HG03442 (cell line): Measurements from ENCODE around the gene CARS1.
"Not testable (repeated sequence)": the region's sequence is repeated elsewhere in the genome, so short reads cannot be mapped to it uniquely, and the experiment has no call there.

Source experiments
- ATAC-seq: cut with Tn5 transposase; IDR thresholded peaks from one replicate; pipeline ENCODE4 v1.9.1; 2021; ENCODE audit warnings: mild to moderate bottlenecking, moderate library complexity; ENCODE audit not compliant: unreplicated experiment

Gene CARS1

GRCh38 chr11:3063876-3064275 lies 6.7 kb upstream of the CARS1 start:
- not testable (repeated sequence) for ATAC-seq

GRCh38 chr11:3063432-3063831 lies 6.2 kb upstream of the CARS1 start:
- not testable (repeated sequence) for ATAC-seq

- ATAC-seq: no peak
Measured at GRCh38 chr11:3060436-3061025, 3.3 kb upstream of the CARS1 start.

- ATAC-seq: no peak
Measured at GRCh38 chr11:3058753-3059664, 1.8 kb upstream of the CARS1 start.

GRCh38 chr11:3056296-3057068 lies 741 bp downstream of the CARS1 start:
- ATAC-seq: no peak

GRCh38 chr11:3055891-3056290 lies 1.3 kb downstream of the CARS1 start:
- ATAC-seq: no peak

GRCh38 chr11:3052567-3052966 lies 4.7 kb downstream of the CARS1 start:
- ATAC-seq: no peak

GRCh38 chr11:3052109-3052479 lies 5.1 kb downstream of the CARS1 start:
- ATAC-seq: no peak

- no peak for ATAC-seq
Measured at GRCh38 chr11:3051196-3052108, 5.8 kb downstream of the CARS1 start.

- ATAC-seq: no peak
Measured at GRCh38 chr11:3050386-3051195, 6.6 kb downstream of the CARS1 start.

GRCh38 chr11:3049430-3050243 lies 7.6 kb downstream of the CARS1 start:
- ATAC-seq: peak; percentile 90

GRCh38 chr11:3047637-3048036 lies 9.6 kb downstream of the CARS1 start:
- no peak for ATAC-seq

GRCh38 chr11:3046641-3047040 lies 10.6 kb downstream of the CARS1 start:
- no peak for ATAC-seq

- ATAC-seq: no peak
Measured at GRCh38 chr11:3046190-3046589, 11.0 kb downstream of the CARS1 start.

GRCh38 chr11:3044915-3045314 lies 12.3 kb downstream of the CARS1 start:
- no peak for ATAC-seq

- no peak for ATAC-seq
Measured at GRCh38 chr11:3044004-3044403, 13.2 kb downstream of the CARS1 start.

GRCh38 chr11:3043315-3043871 lies 13.8 kb downstream of the CARS1 start:
- ATAC-seq: no peak

- no peak for ATAC-seq
Measured at GRCh38 chr11:3042496-3043314, 14.5 kb downstream of the CARS1 start.
